Measurements from ENCODE around the gene PBRM1.

Gene PBRM1

GRCh38 chr3:52574056-52574965, 111.4 kb downstream of the PBRM1 start:
- no peak for DNase-seq (ENCODE audit: low spot score)

GRCh38 chr3:52572221-52572620, 113.5 kb downstream of the PBRM1 start:
- DNase-seq (ENCODE audit: low spot score): no peak

GRCh38 chr3:52570076-52570475, 115.6 kb downstream of the PBRM1 start:
- no peak for DNase-seq (ENCODE audit: low spot score)

- no peak for DNase-seq (ENCODE audit: low spot score)
These were observed 117.6 kb downstream of the PBRM1 start for GRCh38 chr3:52568069-52568468.

- DNase-seq (ENCODE audit: low spot score): no peak
These were observed 121.7 kb downstream of the PBRM1 start for GRCh38 chr3:52563984-52564383.

- DNase-seq (ENCODE audit: low spot score): no peak
These were observed 124.5 kb downstream of the PBRM1 start for GRCh38 chr3:52561028-52561747.

GRCh38 chr3:52558436-52558835, 127.3 kb downstream of the PBRM1 start:
- no peak for DNase-seq (ENCODE audit: low spot score)

GRCh38 chr3:52557011-52557960, 128.4 kb downstream of the PBRM1 start:
- DNase-seq (ENCODE audit: low spot score): no peak

- no peak for DNase-seq (ENCODE audit: low spot score)
These were observed 130.7 kb downstream of the PBRM1 start for GRCh38 chr3:52555056-52555455.

- no peak for DNase-seq (ENCODE audit: low spot score)
These were observed 131.5 kb downstream of the PBRM1 start for GRCh38 chr3:52554026-52554755.

- no peak for DNase-seq (ENCODE audit: low spot score)
These were observed 133.6 kb downstream of the PBRM1 start for GRCh38 chr3:52552089-52552488.

GRCh38 chr3:52551118-52551517, 134.6 kb downstream of the PBRM1 start:
- DNase-seq (ENCODE audit: low spot score): no peak

- no peak for DNase-seq (ENCODE audit: low spot score)
These were observed 138.6 kb downstream of the PBRM1 start for GRCh38 chr3:52547143-52547542.

GRCh38 chr3:52546111-52546901, 139.4 kb downstream of the PBRM1 start:
- no peak for DNase-seq (ENCODE audit: low spot score)

- no peak for DNase-seq (ENCODE audit: low spot score)
These were observed 140.8 kb downstream of the PBRM1 start for GRCh38 chr3:52544937-52545336.

GRCh38 chr3:52541050-52541449, 144.7 kb downstream of the PBRM1 start:
- DNase-seq (ENCODE audit: low spot score): no peak

- no peak for DNase-seq (ENCODE audit: low spot score)
These were observed 146.6 kb downstream of the PBRM1 start for GRCh38 chr3:52539010-52539653.

GRCh38 chr3:52537726-52538421, 147.8 kb downstream of the PBRM1 start:
- DNase-seq (ENCODE audit: low spot score): no peak

- no peak for DNase-seq (ENCODE audit: low spot score)
These were observed 148.5 kb downstream of the PBRM1 start for GRCh38 chr3:52537165-52537620.
